Muscle of leg (tissue), 11 donors: ENCODE data around the gene KDM3B. TPM values are rescaled to one million over a fixed set of nuclear protein-coding genes. Genes with fewer than 3 reads are reported as not detected.
"Not testable (repeated sequence)": the region's sequence is repeated elsewhere in the genome, so short reads cannot be mapped to it uniquely, and the experiment has no call there.

Experiments
- DNase-seq: peaks from one replicate; pipeline ENCODE4 v3.0.0; 2013
- H3K27ac ChIP-seq: one replicate; pipeline ENCODE4 v1.5.1; 2013; ENCODE audit warnings: mild to moderate bottlenecking, low read length, control low read depth
- H3K27me3 ChIP-seq: one replicate; pipeline ENCODE4 v1.6.1; 2013; ENCODE audit warnings: low read length; ENCODE audit not compliant: control insufficient read depth, insufficient read depth
- H3K36me3 ChIP-seq: one replicate; pipeline ENCODE4 v1.6.1; 2013; ENCODE audit warnings: low read length; ENCODE audit not compliant: control insufficient read depth, insufficient read depth
- H3K4me1 ChIP-seq: one replicate; pipeline ENCODE4 v1.6.1; 2013; ENCODE audit warnings: low read length; ENCODE audit not compliant: control insufficient read depth, insufficient read depth
- H3K4me3 ChIP-seq: one replicate; pipeline ENCODE4 v1.5.1; 2013; ENCODE audit warnings: low read length, control low read depth
- H3K9me3 ChIP-seq: replicated peaks from 2 replicates; pipeline ENCODE4 v1.6.1; 2013; ENCODE audit warnings: low read depth, low read length; ENCODE audit not compliant: control insufficient read depth
- WGBS: methylation state at CpG from one replicate; pipeline ENCODE4 v1.1.5; 2013; ENCODE audit warnings: missing lambda C conversion rate; ENCODE audit not compliant: insufficient coverage; 5-methylcytosine and 5-hydroxymethylcytosine counted together
- polyA plus RNA-seq, 8 donors: library from polyadenylated mRNA; unstranded; fragments of 120-200 nt; gene quantifications; one replicate each; pipeline versions ENCODE4 v1.2.1 to v1.2.3, GENCODE V29; 2013; ENCODE audit warnings: inconsistent platforms in 1 of 8, low replicate concordance in 1 of 8; ENCODE audit not compliant: insufficient read length in 8 of 8, insufficient read depth in 1 of 8
- total RNA-seq: library from RNA; stranded (reverse); fragments of 120-200 nt; gene quantifications from one replicate; pipeline ENCODE4 v1.2.4, GENCODE V29; 2013

KDM3B gene
- total and polyA plus RNA-seq, 9 donors, result 44.0 to 65.9 (median 55.1) TPM

GRCh38 chr5:138382347-138382746, 29.9 kb downstream of the KDM3B start:
- peaks cover 46% of the 10 kb centered on the region for H3K36me3 ChIP-seq
- H3K4me1 ChIP-seq, result no peaks in the 10 kb centered on the region
- no peak for DNase-seq
- no peaks in the 10 kb centered on the region for H3K27me3 ChIP-seq
- 100% methylated on average over 1 of the region's 8 CpGs for WGBS
- no peak overlapping the region for H3K27ac ChIP-seq
- no peaks in the 10 kb centered on the region for H3K9me3 ChIP-seq
- no peak overlapping the region for H3K4me3 ChIP-seq

GRCh38 chr5:138385660-138386059, 33.2 kb downstream of the KDM3B start:
- WGBS, result 93% methylated on average over 1 of the region's 1 CpG
- DNase-seq, result no peak
- Histone ChIP-seq H3K27ac (no peak overlapping the region), H3K4me1 (no peaks in the 10 kb centered on the region), H3K27me3 (no peaks in the 10 kb centered on the region), H3K36me3 (peaks cover 33% of the 10 kb centered on the region), H3K9me3 (no peaks in the 10 kb centered on the region), H3K4me3 (no peak overlapping the region)

GRCh38 chr5:138386290-138386689, 33.8 kb downstream of the KDM3B start:
- no peak for DNase-seq
- no peaks in the 10 kb centered on the region for H3K9me3 ChIP-seq
- H3K27me3 ChIP-seq, result no peaks in the 10 kb centered on the region
- H3K27ac ChIP-seq, result no peak overlapping the region
- H3K4me3 ChIP-seq, result no peak overlapping the region
- peaks cover 36% of the 10 kb centered on the region for H3K36me3 ChIP-seq
- H3K4me1 ChIP-seq, result no peaks in the 10 kb centered on the region
- 89% methylated on average over 5 of the region's 10 CpGs for WGBS

- no CpG with 5 or more reads among the region's 3 CpGs for WGBS
- Histone ChIP-seq H3K9me3 (no peaks in the 10 kb centered on the region), H3K27ac (no peak overlapping the region), H3K4me3 (no peak overlapping the region), H3K36me3 (peaks cover 42% of the 10 kb centered on the region), H3K27me3 (no peaks in the 10 kb centered on the region), H3K4me1 (peaks cover 12% of the 10 kb centered on the region)
- no peak for DNase-seq
Observed at GRCh38 chr5:138389332-138389731, 36.8 kb downstream of the KDM3B start.

- H3K27ac ChIP-seq, DNase-seq, H3K4me3 ChIP-seq, H3K9me3 ChIP-seq, H3K27me3 ChIP-seq: not testable (repeated sequence)
- H3K4me1 ChIP-seq, result peaks cover 12% of the 10 kb centered on the region
- WGBS, result 100% methylated on average over 3 of the region's 10 CpGs
- H3K36me3 ChIP-seq, result peaks cover 44% of the 10 kb centered on the region
Observed at GRCh38 chr5:138389911-138390310, 37.4 kb downstream of the KDM3B start.

- Histone ChIP-seq H3K4me1 (peaks cover 12% of the 10 kb centered on the region), H3K4me3 (peak overlapping the region; percentile 22), H3K36me3 (peaks cover 45% of the 10 kb centered on the region), H3K27me3 (no peaks in the 10 kb centered on the region), H3K27ac (peak overlapping the region; percentile 87), H3K9me3 (no peaks in the 10 kb centered on the region)
- WGBS, result 68% methylated on average over 8 of the region's 9 CpGs
- DNase-seq, result peak; percentile 86
Observed at GRCh38 chr5:138391859-138392386, 39.4 kb downstream of the KDM3B start.

- peak; percentile 27 for DNase-seq
- Histone ChIP-seq H3K36me3 (peaks cover 62% of the 10 kb centered on the region), H3K9me3 (no peaks in the 10 kb centered on the region)
Observed at GRCh38 chr5:138402640-138403039, 50.2 kb downstream of the KDM3B start.

GRCh38 chr5:138408023-138408422, 55.5 kb downstream of the KDM3B start:
- no peak for DNase-seq
- Histone ChIP-seq H3K27ac (no peak overlapping the region), H3K4me1 (no peaks in the 10 kb centered on the region), H3K9me3 (no peaks in the 10 kb centered on the region), H3K27me3 (no peaks in the 10 kb centered on the region), H3K4me3 (no peak overlapping the region), H3K36me3 (peaks cover 41% of the 10 kb centered on the region)
- WGBS, result 89% methylated on average over 3 of the region's 5 CpGs

More at GRCh38 chr5:138402640-138403039, 50.2 kb downstream of the KDM3B start:
- Histone ChIP-seq H3K4me1 (no peaks in the 10 kb centered on the region), H3K27me3 (no peaks in the 10 kb centered on the region), H3K4me3 (no peak overlapping the region), H3K27ac (no peak overlapping the region)

- WGBS, result 65% methylated on average over 6 of the region's 14 CpGs
- H3K36me3 ChIP-seq, result peaks cover 50% of the 10 kb centered on the region
- not testable (repeated sequence) for H3K9me3 ChIP-seq, H3K27ac ChIP-seq, H3K4me1 ChIP-seq, H3K27me3 ChIP-seq, DNase-seq, H3K4me3 ChIP-seq
Observed at GRCh38 chr5:138410996-138411640, 58.6 kb downstream of the KDM3B start.

GRCh38 chr5:138418444-138418843, 66.0 kb downstream of the KDM3B start:
- H3K27ac ChIP-seq, result no peak overlapping the region
- WGBS, result no CpG with 5 or more reads among the region's 2 CpGs
- no peaks in the 10 kb centered on the region for H3K4me1 ChIP-seq
- no peak overlapping the region for H3K4me3 ChIP-seq
- no peak for DNase-seq
- no peaks in the 10 kb centered on the region for H3K9me3 ChIP-seq
- H3K36me3 ChIP-seq, result peaks cover 78% of the 10 kb centered on the region
- no peaks in the 10 kb centered on the region for H3K27me3 ChIP-seq
